Brain microvascular endothelial cell (primary cell): ENCODE results near the gene MET.
A peak's percentile ranks its signal among the peaks of the same experiment; 100 is the strongest.

ENCODE experiments used
- DNase-seq: peaks from one replicate; pipeline ENCODE4 v3.0.0-alpha.2; 2020
- H3K27ac ChIP-seq: fragments of 250-450 bp; sonication (Bioruptor Pico); 2 replicates; pipeline ENCODE4 v1.5.1; 2020; ENCODE audit warnings: mild to moderate bottlenecking, moderate library complexity
- H3K27me3 ChIP-seq: fragments of 250-450 bp; sonication (Bioruptor Pico); replicated peaks from 2 replicates; pipeline ENCODE4 v1.5.1; 2020; ENCODE audit warnings: mild to moderate bottlenecking
- H3K36me3 ChIP-seq: fragments of 250-450 bp; sonication (Bioruptor Pico); replicated peaks from 2 replicates; pipeline ENCODE4 v1.5.1; 2020; ENCODE audit warnings: mild to moderate bottlenecking
- H3K4me3 ChIP-seq: 2 replicates; pipeline ENCODE4 v1.5.1; 2011; ENCODE audit warnings: low read depth, mild to moderate bottlenecking, control low read depth, low read length, moderate library complexity
- in situ Hi-C: cut with HindIII; loops from 2 replicates; pipeline ENCODE4 v1.10.0; 2017; ENCODE audit warnings: low sequenced_read_pairs, low pct_ligation_motif_present
- TF ChIP-seq, protein P1 (sequence below): IDR thresholded peaks from 2 replicates; pipeline ENCODE4 v1.5.1; 2011; ENCODE audit warnings: low read depth, mild to moderate bottlenecking, moderate library complexity, low read length, control low read depth, inconsistent platforms; ENCODE audit errors: missing control alignments

The MET gene

DNA sequence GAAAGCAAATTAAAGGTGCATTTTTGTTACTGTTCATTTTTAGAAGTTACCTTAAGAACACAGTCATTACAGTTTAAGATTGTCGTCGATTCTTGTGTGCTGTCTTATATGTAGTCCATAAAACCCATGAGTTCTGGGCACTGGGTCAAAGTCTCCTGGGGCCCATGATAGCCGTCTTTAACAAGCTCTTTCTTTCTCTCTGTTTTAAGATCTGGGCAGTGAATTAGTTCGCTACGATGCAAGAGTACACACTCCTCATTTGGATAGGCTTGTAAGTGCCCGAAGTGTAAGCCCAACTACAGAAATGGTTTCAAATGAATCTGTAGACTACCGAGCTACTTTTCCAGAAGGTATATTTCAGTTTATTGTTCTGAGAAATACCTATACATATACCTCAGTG lies 99.6 kb downstream of the MET start:
- Histone ChIP-seq H3K27ac (no peak overlapping the region), H3K36me3 (no peaks in the 10 kb centered on the region), H3K27me3 (no peaks in the 10 kb centered on the region), H3K4me3 (no peak overlapping the region)
- in situ Hi-C loops, result no loop called here
- no peak for DNase-seq
- TF ChIP-seq, protein P1, sequence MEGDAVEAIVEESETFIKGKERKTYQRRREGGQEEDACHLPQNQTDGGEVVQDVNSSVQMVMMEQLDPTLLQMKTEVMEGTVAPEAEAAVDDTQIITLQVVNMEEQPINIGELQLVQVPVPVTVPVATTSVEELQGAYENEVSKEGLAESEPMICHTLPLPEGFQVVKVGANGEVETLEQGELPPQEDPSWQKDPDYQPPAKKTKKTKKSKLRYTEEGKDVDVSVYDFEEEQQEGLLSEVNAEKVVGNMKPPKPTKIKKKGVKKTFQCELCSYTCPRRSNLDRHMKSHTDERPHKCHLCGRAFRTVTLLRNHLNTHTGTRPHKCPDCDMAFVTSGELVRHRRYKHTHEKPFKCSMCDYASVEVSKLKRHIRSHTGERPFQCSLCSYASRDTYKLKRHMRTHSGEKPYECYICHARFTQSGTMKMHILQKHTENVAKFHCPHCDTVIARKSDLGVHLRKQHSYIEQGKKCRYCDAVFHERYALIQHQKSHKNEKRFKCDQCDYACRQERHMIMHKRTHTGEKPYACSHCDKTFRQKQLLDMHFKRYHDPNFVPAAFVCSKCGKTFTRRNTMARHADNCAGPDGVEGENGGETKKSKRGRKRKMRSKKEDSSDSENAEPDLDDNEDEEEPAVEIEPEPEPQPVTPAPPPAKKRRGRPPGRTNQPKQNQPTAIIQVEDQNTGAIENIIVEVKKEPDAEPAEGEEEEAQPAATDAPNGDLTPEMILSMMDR, result no peak

DNA sequence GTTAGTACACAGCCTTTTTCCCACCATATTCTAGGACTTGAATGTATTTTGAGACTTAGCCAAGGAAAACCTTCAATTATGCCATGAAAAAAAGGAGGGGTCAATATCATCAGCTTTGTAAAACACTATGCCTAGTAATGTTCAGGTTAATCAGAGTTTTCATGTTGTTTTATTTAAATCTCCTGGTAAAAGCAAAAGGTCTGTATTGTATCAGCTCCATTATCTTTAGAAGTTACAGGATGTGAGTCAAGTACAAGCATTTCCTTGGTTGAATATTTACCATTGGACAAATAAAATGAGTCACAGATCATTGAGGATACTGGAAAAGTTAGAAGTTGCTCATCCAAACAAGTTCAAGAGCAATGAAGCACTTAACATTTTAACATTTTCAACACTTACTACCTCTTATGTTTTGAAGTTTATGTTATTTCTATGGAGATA lies 100.4 kb downstream of the MET start:
- H3K27ac ChIP-seq, result peak overlapping the region; percentile 22
- TF ChIP-seq, protein P1, result no peak
- H3K4me3 ChIP-seq, result no peak overlapping the region
- no peaks in the 10 kb centered on the region for H3K27me3 ChIP-seq
- no peaks in the 10 kb centered on the region for H3K36me3 ChIP-seq
- in situ Hi-C loops, result no loop called here
- no peak for DNase-seq

DNA sequence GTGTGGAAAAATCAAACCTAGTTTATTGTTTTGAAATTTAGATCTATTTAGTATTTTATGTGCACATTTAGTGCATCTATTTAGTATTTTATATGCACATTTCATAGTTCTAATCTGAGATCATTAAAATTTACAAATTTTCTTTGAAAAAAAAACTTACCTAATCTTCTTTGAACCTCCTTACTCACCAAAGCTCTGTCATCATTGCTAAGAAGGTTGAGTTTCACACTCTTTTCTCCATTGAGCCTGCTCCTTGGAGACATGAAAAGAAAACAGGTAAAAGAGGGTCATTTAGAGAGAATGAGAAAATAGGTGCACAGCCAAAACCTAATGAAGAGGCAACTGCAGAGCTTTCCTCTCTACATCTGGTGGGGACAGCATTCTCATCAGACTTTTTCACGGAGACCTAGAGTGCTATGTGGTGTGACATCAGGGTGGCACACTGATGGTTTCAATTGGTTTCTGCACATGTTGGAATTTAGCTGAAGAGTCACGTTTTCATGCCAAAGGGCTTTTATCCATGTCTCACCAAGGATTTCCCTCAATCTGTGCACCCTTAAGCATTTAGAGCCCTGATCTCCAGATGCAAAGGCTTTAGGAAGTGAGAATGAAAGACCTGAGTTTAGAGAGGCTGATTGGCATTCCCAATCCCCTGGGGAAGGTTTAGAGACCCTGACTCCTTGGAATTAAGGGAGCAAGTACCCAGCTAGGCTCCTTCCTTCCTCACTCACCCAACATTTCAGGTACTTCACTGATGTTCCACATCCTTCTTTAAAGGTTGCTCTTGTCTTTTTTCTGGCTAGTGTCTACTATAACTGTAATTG lies 101.1 kb downstream of the MET start:
- H3K27me3 ChIP-seq, result no peaks in the 10 kb centered on the region
- TF ChIP-seq, protein P1, result no peak
- in situ Hi-C loops, result no loop called here
- H3K4me3 ChIP-seq, result no peak overlapping the region
- H3K36me3 ChIP-seq, result no peaks in the 10 kb centered on the region
- DNase-seq, result no peak
- H3K27ac ChIP-seq, result no peak overlapping the region

DNA sequence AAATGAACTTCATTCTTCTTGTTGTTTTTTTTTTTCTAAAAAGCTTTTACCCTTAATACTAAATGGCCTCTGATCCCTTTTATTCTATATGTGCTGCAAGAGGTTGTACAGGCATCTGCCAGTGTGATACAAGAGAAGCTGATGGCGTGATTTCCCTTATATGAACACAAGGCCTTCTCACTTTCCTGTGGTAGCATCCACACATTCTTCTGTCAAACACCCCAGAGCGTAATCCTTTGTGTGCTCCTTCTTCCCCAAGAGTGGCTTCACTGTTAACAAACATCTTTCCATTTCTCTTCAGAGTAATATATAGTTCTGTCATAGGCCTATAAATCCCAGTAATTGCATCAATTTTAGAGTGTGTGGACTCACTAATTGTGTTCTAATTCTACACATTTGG lies 104.0 kb downstream of the MET start:
- DNase-seq, result no peak
- TF ChIP-seq, protein P1, result no peak
- in situ Hi-C loops, result no loop called here
- Histone ChIP-seq H3K27me3 (no peaks in the 10 kb centered on the region), H3K27ac (peak overlapping the region; percentile 69), H3K4me3 (no peak overlapping the region), H3K36me3 (peaks cover 2% of the 10 kb centered on the region)

DNA sequence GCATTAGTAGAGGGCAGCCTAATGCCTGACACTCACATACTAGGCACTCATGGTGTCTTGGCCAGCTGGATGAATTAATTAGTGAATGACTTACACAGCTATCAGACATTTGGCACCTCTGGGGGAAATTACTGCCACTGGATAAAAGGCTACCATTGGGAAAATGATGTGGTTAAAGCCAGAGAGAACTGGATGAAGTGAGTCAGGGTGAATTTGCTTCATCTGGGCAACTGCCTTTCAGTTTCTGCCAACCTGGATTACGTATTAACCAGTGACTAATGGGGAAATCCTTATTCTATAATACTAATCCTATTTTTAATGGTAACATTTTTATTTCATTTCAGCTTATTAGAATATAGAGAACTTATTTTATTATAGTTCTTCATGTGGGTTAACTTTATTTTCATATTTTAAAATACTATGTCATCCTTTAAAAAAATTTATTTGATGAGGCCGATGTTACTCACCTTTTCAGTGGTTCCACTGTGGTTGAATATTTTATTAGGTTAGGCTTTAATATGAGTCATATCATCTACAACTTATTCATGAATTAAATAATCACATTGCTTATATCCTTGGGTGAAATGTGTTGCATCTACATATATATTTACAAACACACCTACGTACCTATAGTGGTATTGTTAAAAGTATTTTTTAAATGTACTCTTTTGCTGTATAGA lies 104.8 kb downstream of the MET start:
- TF ChIP-seq, protein P1, result no peak
- in situ Hi-C loops, result no loop called here
- H3K27ac ChIP-seq, result peak overlapping the region; percentile 69
- peaks cover 2% of the 10 kb centered on the region for H3K36me3 ChIP-seq
- no peak overlapping the region for H3K4me3 ChIP-seq
- DNase-seq, result peak; percentile 65
- no peaks in the 10 kb centered on the region for H3K27me3 ChIP-seq
